NCI-H446 treated with DMSO at 0.1 percent for 48 hours (cell line): Measurements from ENCODE around the gene VSTM2B.
"Not testable (repeated sequence)": the region's sequence is repeated elsewhere in the genome, so short reads cannot be mapped to it uniquely, and the experiment has no call there.

Experiments used
- DNase-seq: peaks from one replicate; lab custom pipeline; 2025; lab: John Stamatoyannopoulos, UW

The VSTM2B gene

DNA sequence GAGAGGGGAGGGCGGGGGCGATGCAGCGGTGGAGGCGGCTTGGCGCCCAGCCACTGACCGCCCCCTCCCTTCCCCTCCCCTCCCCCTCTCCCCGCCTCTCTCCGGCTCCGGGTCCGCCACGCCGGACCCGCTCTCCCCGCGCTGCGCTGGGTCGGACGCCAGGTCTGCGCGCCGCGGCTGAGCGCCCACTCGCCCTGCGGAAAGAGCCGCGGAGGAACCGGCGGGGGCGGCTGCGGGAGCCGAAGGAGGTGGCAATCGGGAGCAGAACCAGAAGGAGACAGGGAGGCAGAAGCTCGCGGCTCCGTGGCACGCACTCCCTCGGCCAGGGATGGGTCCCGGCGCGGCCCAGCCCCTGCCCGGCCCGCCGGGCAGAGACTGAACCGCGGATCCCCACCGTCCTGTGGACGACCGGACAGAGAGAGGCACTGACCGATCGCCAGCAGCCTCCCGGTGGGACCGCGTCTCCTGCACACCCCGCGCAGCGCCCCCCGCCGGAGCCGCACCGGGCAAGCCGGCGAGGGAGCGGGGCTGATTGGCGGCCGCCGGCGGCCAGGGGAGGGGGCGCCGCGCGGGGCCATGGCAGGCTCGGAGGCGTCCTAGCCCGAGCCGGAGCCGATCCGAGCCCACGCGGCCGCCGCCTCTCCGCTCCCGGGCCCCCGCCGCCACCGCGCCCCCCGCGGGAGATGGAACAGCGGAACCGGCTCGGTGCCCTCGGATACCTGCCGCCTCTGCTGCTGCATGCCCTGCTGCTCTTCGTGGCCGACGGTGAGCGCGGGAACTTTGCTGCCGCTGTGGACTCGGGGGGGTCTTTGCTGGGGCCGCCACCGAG is at the start of gene VSTM2B:
Gene VSTM2B, plus strand, starts transcription at position 94 of the 829 bp plus-strand sequence. Its CDS starts 590 bp downstream, at position 684.
- DNase-seq = no peak

DNA sequence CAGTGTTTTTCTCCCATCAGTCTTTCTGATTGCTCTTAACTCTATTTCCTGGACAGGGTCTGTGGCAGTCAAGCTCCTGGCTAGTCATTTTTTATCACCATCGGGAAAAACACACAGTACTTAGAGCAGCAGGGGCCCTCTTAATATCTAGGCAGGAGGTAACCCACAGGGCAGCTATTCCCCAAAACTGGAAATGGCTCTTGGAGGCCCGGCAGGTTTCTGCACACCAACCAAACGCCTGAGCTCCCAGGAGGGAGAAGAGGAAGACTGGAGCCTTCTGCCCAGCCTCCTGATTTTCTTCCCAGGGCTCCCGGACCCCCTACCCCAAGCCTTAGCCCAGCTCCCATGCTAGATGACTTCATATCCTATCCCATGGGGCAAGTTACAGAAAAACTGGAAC is 49.3 kb upstream of the VSTM2B start:
- no peak for DNase-seq

DNA sequence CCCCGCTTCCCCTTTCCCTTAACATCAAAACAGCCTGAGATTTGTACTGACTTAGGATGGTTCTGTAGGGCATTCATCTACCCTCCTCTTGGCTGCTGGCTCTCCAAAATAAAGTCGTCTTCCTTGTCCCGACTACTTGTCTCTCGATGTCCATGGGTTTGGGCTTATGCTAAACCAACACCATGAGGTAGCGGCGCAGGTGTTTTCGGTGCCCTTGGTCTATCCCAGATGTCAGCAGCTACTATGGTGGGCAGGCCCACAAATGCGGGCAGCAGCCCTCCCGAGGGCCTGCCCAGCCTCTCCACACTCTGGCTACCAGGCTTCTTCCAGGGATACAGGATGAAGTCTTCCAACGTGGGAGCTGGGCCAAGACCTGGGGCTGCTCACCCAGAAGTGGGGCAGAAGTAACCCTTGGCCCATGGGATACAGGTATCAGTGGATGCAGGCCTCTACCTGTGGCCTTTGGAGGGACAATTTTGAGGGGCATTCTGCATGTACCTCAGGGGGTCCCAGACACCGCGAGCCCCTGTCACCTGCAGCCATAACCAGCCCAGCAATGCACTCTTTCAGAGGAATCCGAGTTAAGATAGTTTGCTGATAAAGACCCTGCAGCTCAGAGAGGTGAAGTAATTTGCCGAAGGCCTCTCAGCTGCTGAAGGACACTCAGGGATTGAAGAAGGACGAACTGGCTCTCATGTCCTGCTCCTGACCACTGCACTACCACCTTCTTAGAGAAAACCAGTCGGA is 47.8 kb upstream of the VSTM2B start:
- no peak for DNase-seq

DNA sequence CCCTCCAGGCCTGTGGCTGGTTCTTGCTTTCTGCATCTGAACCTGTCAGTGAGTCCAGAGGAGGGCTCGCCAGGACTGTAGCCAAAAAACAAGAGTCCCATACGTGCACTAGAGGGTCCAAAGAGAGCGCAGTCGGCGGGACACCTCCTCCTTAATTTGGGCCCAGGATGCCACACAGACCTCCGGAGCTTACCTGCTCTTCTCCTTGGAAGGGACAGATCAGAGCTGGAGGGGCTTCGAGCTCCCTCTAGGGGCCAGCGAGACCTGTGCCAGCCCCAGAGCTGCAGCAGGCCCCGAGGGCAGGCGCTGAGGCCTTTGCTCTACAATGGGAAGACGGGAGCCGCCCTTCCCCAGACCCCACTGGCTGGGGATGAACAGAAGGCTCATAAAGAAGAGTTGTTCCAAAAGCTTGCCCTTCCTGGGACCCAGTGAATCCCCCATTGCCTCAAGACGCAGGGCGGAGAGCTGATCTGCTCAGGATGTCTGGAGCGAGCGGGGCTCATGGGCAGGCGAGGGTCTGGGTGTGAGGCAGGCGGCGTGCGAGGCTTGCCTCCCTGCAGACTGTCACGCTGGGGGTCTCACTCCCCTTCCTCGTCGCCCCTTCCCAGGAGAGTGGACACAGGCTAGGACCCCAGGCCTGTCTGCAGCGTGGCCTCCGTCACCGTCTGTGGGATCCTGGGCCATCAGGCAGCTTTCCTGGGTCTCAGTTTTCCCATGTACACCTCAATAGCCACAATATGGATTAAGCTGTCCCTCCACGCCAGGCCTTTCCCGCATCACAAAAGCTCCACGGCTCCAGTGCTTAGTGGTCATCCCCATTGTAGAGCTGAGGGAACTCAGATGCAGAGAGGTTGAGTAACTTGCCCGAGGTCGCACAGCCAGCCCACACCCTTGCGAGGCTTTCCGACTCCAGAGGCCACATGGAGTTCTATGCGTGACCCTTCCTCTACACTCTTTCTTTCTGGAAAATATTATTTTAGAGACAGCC is 46.9 kb upstream of the VSTM2B start:
- DNase-seq = no peak

DNA sequence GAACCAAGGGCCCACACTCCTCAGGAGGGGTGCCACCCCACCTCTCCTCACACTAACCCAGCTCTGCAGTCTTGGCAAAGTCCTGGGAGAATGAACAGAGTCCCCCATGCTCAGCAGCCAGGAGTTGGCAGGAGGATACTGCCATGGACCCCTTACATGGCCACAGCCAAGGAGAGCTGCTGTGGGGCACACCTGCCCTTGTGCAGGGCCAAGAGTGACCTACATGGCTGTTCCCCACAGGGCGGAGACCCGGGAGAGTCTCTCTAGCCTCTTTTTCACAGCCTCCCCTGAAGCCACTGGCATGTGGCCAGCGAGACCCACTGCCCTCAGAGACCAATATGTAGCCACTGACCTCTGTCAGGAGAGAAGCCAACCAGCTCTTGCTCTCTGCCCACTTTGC is 45.9 kb upstream of the VSTM2B start:
- DNase-seq = no peak

DNA sequence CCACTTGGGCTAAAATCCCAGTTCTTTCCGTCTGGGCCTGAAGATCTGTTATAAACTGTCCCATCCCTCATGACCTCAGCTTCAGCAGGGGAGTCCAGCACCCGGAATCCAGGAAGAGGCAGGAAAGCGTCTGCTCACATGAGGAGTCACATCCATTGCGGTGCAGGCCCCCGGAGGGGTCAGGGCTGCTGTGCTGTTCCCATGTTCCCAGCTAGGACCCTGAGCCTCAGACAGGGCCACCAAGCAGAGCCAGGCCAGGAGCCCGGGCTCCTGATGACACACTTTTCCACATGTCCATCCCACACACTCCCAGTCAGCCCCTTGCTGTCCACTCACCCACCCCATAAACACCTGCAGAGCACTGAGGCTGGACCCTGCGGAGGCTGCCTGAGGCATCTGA is 45.3 kb upstream of the VSTM2B start:
- no peak for DNase-seq

DNA sequence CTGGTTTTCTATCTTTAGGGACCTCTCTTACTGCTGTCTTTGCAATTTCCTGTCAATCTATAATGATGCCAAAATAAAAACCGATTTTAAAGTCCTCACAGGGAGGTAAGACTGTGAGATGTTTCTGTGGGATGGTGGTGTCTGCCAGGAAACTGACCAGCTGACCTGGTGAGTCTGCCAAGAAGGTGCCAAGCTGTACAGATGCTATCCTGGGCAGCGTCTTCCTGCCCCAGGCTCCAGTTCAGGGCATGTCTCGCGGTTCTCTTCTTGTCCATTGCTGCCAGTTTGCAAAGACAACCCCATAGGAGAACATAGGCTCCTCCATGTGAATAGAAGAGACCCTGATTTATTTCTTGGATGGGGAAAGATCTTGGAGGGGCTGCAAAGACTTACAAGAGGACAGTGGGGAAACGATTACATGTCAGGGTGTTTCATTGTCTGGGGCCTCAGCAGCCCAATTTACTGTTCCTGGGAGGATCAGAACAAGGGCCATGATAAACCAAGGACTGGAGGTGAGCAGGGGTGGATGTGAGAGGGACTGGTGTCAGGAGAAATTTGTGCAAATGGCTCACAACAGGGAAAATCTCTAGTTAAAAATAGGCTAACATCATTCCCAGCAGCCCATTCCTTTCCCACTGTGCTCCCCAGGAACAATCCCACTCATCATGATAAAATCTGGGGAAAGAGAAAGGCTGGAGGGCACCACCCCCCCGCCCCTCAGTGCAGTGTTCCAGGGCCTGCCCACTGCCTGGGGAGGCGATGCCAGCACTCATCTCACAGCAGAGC is 42.7 kb upstream of the VSTM2B start:
- no peak for DNase-seq

DNA sequence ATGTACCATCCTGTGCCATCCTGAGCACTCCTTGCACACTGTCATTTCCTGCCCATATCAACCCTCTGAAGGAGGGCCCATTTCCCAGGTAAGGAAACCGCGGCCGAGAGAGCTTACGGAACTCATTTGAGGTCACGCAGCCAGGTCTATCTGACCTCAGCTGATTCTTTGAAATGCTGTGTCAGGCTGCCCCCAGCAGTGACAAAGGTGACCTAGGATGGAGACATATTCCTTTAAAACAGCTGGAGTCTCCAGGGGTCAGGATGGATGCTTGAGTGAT is 42.2 kb upstream of the VSTM2B start:
- no peak for DNase-seq

DNA sequence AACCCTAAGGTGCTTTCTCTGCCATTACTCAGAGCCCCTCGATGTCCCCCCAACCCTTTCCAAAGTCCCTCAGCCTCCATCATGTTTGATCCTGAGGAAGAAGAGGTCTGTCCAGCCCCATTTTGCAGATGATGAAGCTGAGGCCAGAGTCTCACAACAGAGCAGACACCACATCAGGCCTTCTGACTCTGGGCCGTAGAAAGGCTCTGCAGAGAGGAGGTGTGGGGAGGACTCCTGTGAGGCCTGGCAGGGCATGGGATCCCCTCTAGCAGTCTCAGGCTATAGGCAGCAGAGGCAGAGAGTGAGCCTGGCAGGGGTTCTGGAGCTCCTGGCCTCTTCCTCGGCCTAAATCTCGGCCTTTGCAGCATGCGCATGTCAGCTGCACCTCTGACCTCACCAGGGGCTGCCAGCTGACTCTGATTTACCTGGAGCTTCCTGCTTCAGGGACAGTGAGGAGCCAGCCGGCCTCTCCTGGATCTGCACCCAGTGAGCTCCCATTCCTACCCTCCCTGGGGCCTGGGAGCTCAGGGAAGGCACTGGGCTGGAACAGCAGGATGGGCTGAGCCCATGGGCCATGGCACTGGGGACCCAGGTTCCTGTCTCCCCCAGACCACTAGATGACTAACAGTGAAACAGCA is 41.7 kb upstream of the VSTM2B start:
- no peak for DNase-seq

DNA sequence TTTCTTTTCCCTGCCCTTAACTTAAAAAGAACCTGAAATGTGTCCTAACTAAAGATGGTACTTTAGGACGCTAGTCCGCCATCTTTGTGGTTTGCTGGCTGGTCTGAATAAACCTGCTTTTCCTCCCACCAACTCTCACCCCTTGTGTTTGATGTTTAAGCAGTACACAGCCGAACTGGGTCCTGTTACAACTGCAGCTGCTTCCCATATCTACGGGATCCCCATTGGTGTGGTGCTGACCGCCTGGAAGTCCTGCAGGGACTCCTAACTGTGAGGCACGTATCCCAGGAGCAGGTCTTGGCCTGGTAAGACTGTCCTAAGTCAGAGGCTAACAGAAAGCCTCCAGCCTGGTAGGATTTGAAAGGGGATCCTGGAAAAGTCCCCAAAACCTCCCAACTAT is 40.9 kb upstream of the VSTM2B start:
- DNase-seq = no peak

DNA sequence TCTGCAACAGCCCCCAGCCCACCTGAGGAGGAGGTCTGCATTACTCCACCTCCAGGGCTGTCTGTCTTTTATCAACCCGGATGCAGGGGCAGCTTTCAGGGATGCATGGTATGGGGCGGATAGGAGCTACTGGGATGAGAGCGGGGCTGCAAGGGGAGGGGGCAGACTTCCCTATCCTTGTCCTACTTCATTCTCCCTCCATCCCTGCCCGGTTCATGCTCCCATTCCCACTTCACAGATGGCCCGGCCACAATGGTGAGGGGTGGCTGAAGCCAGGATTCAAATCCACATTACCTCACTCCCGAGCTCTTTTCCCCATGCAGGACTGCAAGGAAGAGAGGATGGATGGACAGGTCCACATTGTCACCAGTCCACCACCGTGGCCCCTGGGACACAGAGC is 40.5 kb upstream of the VSTM2B start:
- DNase-seq = no peak

DNA sequence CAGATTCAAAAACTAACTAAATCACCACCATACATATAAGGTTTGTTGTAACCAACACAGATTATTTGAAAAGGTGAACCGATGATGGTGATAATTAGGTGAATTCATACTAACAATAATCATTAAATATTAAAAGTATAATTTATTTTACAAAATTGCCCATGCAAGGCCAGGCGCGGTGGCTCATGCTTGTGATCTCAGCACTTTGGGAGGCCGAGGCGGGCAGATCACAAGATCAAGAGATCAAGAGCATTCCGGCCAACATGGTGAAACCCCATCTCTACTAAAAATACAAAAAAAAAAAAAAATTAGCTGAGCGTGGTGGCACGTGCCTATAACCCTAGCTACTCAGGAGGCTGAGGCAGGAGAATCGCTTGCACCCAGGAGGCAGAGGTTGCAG is 38.8 kb upstream of the VSTM2B start:
- not testable (repeated sequence) for DNase-seq

DNA sequence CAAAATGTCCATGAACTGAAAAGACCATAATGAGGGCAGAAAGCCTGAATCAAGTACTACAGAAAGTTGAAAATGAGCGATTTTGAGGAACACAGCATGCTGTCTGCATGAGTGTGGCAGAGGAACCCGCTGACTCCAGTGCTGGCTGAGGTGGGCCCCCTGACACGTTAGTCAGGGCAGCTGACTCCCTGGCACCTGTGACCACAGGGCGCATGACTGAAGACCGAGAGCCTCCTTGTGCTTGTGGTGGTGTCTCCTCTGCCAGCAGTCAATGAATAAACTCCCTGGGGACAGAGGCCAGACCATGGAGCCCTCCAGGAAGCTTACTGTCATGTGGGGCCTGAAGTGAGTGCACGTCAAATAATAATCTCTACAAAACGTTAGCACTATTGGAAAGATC is 38.4 kb upstream of the VSTM2B start:
- no peak for DNase-seq

DNA sequence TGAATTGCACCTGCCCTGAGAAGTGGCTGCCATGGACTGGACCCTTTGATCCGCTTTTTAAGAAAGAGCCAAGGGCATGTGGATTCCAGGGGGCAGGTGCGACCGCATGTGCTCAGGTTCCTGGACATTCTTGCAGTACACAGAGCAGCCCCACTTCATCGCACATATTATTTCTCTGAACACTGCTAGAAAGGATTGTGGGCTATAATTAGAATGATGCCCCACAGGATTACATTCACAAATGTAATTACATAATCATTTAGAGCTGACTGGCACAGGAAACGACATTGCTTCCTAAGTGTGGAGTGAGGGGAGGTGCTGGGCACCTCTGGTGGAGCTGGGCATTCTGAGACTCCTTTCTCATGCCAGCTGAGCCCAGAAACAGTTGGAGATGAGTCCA is 37.5 kb upstream of the VSTM2B start:
- no peak for DNase-seq

DNA sequence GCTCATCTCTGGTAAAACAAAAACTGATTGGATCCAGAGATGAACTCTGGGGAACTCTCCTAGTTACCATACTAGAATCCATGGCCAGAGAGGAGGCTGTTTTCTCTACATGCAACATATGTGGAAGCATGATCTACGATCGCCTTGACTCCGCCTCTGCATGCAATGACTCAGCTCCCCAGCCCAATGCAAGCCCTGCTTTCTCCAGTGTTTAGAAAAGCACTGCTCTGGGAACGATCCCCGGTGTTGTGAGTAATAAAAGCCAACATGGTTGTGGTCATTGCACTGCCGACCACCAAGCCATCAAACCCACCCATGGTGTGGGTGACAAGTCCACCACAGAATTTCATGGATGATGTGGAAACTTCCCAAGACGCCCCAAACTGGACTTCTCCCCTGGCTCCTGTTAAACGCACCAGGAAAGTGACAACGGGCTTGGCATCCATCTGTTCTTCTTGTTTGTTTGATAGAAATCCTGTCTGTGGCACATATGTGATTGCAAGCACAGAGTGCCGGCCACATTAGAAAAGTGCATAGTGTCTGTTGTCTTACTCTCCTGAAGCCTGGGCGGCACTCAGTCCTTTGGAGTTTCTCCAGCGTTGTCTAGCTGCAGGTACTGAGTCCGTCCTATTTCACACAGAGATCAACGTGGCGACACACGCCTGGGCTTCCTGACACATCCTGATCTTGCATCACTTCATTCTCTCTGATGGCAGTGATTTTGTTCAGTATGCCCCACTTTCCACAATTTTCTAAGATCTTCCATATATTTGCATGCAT is 36.4 kb upstream of the VSTM2B start:
- DNase-seq = no peak

DNA sequence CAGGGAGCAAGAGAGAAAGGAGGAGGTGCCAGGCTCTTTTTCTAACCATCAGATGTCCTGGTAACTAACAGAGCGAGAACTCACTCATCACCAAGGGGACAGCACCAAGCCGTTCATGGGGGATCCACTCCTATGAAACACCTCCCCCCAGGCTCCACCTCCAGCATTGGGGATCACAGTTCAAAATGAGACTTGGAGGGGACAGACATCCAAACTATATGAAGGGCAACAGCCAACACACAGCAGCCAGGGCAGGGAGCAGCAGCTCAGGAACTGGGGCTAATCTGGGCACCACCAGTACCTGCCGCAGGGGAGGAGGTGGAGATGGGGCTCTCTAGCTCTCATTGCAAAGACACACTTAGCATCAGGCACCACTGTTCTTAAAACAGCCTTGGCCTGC is 34.3 kb upstream of the VSTM2B start:
- DNase-seq = no peak

DNA sequence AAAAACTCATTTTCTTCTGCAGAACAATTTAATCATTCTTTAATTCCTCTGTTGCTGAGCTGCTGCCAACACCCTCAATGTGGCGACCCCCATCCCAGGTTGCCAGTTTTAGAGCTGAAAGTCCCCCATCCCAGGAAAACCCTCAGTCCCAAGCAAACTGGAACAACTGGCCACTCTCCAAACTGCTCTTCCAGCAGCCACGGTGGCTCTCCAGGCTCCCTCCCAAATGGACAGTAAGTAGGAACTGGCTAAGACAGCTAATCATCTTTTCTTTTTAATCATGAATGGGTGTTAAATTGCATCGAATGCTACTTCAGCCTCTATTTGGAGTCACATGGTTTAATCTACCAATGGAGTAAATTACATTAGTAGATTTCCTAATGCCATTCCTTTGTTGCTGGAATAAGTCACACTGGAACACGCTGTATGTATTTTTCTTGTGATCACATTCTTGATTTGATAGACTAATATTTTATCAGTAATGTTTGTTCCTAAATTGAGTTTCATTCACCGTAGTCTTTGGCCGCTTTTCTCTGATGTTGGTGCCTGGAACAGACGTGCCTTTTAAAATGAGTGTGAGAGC is 33.7 kb upstream of the VSTM2B start:
- no peak for DNase-seq

DNA sequence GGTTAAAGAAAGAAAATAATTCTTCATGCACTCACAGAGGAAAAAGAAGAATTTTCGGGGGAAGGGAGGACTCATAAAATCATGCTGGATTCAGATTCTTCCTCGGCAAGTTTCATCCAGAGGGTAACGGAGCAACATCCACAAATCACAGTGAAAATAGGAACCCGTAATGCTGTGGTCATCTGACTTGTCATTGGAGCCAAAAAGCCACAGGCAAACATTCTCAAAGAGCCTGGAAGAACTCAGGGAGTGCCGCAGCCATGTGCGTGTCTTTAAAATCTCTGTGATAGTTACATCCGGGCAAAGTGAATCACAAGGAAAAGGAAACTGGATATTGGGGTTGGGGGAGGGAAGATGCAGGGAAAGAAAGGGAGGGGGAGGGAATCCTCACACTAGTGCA is 33.0 kb upstream of the VSTM2B start:
- no peak for DNase-seq

DNA sequence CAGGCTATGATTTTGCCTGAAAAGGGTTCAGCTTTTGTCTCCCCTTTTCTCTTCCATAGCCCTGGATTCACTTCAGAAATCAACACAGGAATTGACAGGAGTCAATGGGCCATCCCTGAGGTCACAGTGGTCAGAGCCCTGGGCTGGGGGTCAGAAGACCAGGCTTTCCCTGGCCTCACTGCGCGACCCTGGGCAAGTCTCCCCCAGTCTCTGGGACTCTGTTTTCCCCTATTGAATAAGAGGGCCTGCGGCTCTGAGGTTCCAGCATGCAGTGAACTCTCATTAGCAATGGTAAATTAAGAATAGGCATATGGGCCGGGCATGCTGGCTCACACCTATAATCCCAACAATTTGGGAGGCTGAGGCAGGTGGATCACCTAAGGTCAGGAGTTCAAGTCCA is 30.7 kb upstream of the VSTM2B start:
- DNase-seq = no peak

DNA sequence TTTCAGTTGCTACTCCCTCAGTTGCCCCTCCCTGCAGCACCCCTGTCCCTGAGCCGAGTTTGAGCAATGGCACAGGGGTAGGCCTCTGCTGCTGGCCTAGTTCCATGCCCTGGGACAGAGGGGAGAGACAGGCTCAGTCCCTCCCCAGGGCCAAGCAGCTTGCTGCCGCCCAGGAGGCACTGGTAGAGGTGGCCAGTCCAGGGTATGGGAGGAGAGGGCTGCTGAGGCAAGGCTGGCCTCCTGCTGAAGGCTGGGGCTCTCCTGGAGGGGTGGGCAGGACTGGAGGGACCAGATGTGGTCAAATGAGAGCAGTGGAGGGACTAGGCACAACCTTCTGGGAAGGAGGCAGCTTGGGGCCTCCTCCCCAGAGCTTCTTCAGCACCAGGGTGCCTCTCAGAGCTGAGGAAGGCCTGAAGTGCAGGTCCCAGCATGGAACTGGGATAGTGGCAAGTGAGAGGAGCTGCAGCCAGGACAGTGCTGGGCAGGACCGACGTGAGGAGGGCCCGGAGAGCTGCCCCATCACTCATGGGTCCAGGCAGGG is 29.8 kb upstream of the VSTM2B start:
- no peak for DNase-seq
